GM23248 (cell line): ENCODE results near the gene CADM4.

ENCODE experiments used
- EZH2 ChIP-seq: fragments of 200-600 bp; sonication (generic); IDR thresholded peaks from 2 replicates; pipeline ENCODE4 v1.6.1; 2018; ENCODE audit warnings: antibody characterized with exemption, mild to moderate bottlenecking; ENCODE audit not compliant: insufficient read depth, poor library complexity, severe bottlenecking
- EZH2phosphoT487 ChIP-seq: fragments of 200-600 bp; sonication (generic); IDR thresholded peaks from 2 replicates; pipeline ENCODE4 v1.6.1; 2018; ENCODE audit warnings: antibody characterized with exemption, moderate library complexity, mild to moderate bottlenecking, low read depth; ENCODE audit not compliant: insufficient read depth

DNA sequence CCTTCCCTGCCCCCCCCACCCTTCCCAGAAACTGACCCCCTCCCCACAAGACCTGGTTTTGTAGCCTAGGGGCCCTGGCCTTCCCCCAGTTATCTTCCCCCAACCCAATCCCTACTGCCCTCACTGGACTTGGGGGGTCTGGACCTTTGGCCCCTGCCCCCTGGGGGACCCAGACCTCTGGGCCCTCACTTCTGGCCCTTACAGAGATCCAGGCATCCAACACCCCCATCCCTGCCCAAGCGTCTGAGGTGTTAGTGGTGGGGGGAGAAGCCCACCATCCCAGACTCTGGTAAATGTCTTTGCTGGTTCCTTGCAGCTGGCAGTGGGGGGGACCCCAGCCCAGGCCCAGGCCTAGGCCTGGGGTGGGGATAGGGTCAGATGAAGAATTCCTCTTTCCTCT is 16.7 kb downstream of the CADM4 start:
- TF ChIP-seq EZH2: no peak
- no peak for TF ChIP-seq EZH2phosphoT487
